GM19372 (cell line): ENCODE data around the gene CLCN7.

Experiments used
- ATAC-seq: cut with Tn5 transposase; IDR thresholded peaks from one replicate; pipeline ENCODE4 v1.9.1; 2021; ENCODE audit warnings: mild to moderate bottlenecking, low read depth, moderate library complexity; ENCODE audit not compliant: unreplicated experiment

The CLCN7 gene

GRCh38 chr16:1502092-1503004 lies 27.5 kb upstream of the CLCN7 start:
- ATAC-seq = no peak

DNA sequence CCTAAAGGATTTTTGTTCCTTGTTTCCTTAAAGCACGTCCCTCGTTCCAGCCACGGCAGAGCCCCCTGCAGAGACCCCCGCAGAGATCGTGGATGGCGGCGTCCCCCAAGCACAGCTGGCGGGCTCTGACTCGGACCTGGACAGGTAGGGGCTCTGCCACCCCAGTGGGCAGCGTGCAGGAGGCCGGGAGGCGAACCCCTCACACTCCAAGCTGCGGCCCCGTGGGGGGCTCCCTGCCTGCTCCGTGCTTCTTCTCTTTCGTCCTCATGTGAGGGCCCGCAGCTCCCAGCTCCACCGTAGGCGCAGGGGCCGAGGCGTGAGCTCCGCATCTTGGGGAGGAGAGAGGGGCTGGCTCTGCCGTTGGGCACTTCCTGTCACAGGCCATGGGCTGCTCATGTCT lies 26.8 kb upstream of the CLCN7 start:
- no peak for ATAC-seq

- no peak for ATAC-seq
Measured at GRCh38 chr16:1500465-1501150, 25.8 kb upstream of the CLCN7 start.

- ATAC-seq = no peak
Measured at GRCh38 chr16:1499756-1500464, 25.1 kb upstream of the CLCN7 start.

DNA sequence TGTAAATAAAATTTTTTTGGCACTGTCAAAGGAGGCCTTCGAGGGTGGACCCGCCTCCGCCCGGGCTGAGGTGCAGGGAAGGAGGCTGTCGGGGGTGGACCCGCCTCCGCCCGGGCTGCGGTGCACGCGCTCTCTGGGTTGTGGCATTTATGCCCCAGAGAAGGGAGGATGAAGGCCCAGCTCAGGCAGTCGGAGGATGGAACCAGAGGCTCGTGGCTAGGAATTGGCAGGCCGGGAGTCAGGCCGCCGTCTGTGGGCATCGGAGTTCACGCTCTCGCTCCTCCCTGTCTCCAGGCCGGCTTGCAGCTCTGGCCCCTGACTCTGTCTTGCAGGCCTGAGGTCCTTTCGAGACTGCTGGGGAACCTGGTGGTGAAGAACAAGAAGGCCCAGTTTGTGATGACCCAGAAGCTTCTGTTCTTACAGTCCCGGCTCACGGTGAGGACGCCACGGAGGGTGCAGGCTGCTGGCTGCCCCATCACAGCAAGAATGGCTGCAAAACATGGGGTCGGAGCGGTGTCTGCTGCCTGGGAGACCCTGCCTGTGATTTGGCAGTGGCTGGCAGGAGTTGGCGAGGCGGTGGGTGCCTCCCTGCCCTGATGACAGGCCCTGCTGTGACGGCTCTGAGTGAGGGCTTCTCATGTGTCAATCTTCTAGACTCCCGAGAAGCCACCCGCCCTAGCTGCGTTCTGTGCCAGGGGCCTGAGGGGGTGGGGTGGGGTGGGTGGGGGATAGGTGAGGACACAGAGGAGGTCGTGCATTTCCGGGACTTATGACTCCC lies 24.3 kb upstream of the CLCN7 start:
- ATAC-seq = no peak

GRCh38 chr16:1497014-1497598 lies 22.3 kb upstream of the CLCN7 start:
- ATAC-seq = no peak

DNA sequence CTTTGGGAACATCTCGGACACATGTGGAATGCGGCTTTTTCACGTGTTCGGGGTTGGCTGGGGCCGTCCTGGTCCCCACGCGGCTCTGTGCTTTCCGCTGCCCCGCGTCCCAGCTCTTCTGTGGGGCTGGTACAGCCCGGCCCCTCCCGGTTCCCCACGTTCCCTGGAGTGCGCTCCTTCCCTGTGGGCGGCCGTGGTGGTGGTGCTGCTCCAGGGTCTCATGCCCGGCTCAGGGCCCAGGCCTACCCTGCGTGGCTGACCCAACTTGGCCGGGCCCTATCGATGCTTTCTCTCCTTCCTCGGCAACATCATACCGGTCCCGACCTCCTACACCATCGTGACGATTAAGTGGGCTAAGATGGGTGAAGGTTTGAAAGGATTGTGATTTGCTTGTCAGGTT lies 21.6 kb upstream of the CLCN7 start:
- no peak for ATAC-seq

- ATAC-seq = no peak
Measured at GRCh38 chr16:1495889-1496262, 21.0 kb upstream of the CLCN7 start.

- no peak for ATAC-seq
Measured at GRCh38 chr16:1495211-1495888, 20.5 kb upstream of the CLCN7 start.

- ATAC-seq = no peak
Measured at GRCh38 chr16:1494711-1495110, 19.9 kb upstream of the CLCN7 start.

- ATAC-seq = no peak
Measured at GRCh38 chr16:1494129-1494640, 19.4 kb upstream of the CLCN7 start.

- ATAC-seq = no peak
Measured at GRCh38 chr16:1493746-1494094, 18.9 kb upstream of the CLCN7 start.

DNA sequence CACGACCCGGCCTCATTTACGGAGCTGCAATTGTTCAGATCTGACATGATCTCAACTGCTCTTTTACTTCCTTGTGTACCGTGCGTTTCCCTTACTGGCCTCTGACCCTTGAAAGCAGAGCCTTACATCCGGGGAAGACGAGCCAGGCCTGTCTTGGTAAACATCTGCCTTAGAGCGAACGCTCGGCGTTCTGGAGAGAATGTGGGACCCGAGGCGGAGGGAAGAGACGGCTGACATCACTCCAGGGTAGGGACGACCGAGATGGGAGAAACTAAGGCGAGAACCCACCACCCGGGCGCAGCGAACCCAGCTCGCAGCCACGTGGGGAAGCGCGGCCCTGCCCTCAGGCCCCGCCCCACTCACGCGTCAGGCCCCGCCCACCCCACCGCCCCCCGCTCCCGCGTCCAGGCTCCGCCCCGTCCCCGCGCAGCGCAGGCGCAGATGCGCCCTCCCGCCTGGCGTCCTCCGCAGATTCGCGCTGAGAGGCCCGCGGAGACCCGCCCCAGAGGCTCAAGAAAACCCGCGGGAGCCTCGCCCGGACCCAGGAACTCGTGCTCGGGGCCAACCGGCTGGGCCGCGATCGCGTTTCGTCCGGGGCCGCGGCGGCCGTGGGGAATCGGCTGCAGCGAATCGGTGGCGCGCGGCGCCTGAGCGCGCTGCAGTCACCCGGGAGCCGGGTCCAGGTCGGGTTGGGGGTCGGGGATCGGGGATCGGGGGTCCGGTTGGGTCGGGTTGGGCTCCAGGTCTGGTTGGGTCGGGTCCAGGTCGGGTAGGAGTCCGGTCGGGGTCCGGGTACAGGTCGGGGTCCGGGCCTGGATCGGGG lies 18.3 kb upstream of the CLCN7 start, which contains the start of gene TELO2:
Gene TELO2, plus strand, starts transcription at position 438 of the 823 bp plus-strand sequence. CDS start 922 bp downstream, outside the sequence.
- peak; percentile 75 for ATAC-seq

- no peak for ATAC-seq
Measured at GRCh38 chr16:1492082-1492922, 17.5 kb upstream of the CLCN7 start.

DNA sequence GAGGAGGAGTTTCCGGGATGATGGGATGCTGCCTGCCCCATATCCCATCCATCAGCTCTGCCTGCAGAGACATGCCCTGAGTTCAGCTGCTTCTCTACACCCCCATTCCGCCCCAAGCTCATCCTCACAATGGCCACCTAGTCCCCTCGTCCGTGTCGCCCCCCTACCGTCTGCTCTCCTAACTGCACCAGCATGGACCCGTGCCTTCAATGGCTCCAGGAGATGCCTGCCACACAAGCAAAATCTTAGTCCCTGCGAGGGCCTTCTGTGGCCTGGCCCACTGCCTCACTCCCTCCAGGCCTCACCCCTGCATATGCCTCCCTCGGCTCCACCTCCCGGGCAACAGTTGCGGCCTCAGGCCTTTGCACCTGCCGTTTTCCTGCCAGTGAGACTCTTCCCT lies 16.5 kb upstream of the CLCN7 start:
- no peak for ATAC-seq

DNA sequence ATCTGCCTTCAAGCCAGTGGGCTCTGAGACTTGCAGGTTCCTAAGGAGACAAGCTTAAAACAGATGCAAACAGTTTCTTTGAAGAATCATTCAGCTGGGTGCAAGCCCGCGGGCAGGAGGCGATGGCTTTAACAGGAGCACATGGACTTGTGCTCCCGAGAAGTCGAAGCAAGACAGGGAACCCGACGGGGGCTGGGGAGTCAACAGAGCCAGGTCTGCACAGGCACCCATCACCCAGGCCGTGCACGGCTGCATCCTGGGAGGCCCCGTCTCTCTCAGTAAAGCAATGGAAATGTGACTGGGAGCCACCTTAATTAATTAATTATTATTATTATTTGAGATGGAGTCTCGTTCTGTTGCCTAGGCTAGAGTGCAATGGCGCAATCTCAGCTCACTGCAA lies 14.2 kb upstream of the CLCN7 start:
- ATAC-seq = no peak

DNA sequence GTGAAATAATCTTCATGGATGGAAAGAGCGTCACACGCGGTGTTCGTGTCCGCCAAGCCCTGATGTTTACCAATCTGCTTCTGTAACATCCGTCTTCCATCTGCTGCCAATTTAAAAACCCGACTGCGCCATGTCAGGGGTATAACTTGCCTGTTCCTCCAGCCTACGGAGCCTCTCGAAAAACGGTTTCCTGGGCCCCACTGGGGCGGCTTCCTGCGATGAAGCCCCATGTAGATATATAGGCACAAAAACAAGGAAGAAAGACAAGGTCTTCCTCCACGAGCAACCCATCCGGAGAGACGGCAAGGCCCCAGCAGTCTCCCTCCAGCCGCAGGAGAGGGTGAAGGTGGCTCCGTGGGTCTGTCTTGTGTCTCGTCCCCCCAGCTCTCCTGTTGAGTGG lies 13.8 kb upstream of the CLCN7 start, which contains the start of gene PTX4:
Gene PTX4, minus strand, starts transcription at position 326 of the 400 bp plus-strand sequence. Its CDS starts 35 bp downstream, at position 291.
- ATAC-seq = no peak
